Endothelial cell of umbilical vein (primary cell): ENCODE data around the gene CDK5R2. TPM values are rescaled to one million over a fixed set of nuclear protein-coding genes. Genes with fewer than 3 reads are reported as not detected.

Experiments
- BruUV-seq: library from RNA; stranded (reverse); fragments of 400-500 nt; replicated peaks from 2 replicates; lab custom pipeline; 2021; lab: Mats Ljungman, UMichigan
- CTCF ChIA-PET: fragments of 300-600, 350-600 bp; sonication (Branson Sonifier 250); formaldehyde crosslinking; loops from one replicate; lab custom pipeline; 2021; ENCODE audit warnings: antibody characterized with exemption, inconsistent platforms; lab: Charles Lee
- POLR2A ChIA-PET: fragments of 300-600, 350-600 bp; sonication (Branson Sonifier 250); formaldehyde crosslinking; loops from one replicate; lab custom pipeline; 2021; ENCODE audit warnings: antibody characterized with exemption, inconsistent platforms; lab: Charles Lee
- DNase-seq: peaks from one replicate; pipeline ENCODE4 v3.0.0-alpha.2; 2011; ENCODE audit warnings: low read depth, low spot score
- FAIRE-seq: peaks from 2 replicates; lab custom pipeline; 2011; peaks lifted over from hg19 to GRCh38; lab: Jason Lieb, UNC
- H2AFZ ChIP-seq: 2 replicates; pipeline ENCODE4 v1.6.0; 2012; ENCODE audit warnings: low read depth, low read length, control low read depth, inconsistent platforms
- H3K27ac ChIP-seq: 2 replicates; pipeline ENCODE4 v1.5.1; 2011; ENCODE audit warnings: low read depth, mild to moderate bottlenecking, control low read depth, low read length, moderate library complexity; ENCODE audit not compliant: insufficient read depth
- H3K27me3 ChIP-seq, 2 experiments: 2 replicates each; pipeline versions ENCODE4 v1.6.0 to v1.6.1; 2011; ENCODE audit warnings: low read length in 2 of 2, mixed read lengths in 1 of 2; ENCODE audit not compliant: control insufficient read depth in 2 of 2, insufficient read depth in 2 of 2
- H3K36me3 ChIP-seq, 2 experiments: 2 replicates in 1 of 2; 3 replicates in 1 of 2; pipeline ENCODE4 v1.5.1; 2011; ENCODE audit warnings: low read length in 2 of 2, mild to moderate bottlenecking in 1 of 2, moderate library complexity in 1 of 2; ENCODE audit not compliant: control insufficient read depth in 2 of 2, insufficient read depth in 2 of 2; ENCODE audit errors: extremely low read depth in 1 of 2
- H3K4me1 ChIP-seq: 3 replicates; pipeline ENCODE4 v1.5.1; 2011; ENCODE audit warnings: mild to moderate bottlenecking, low read length; ENCODE audit not compliant: control insufficient read depth, insufficient read depth; ENCODE audit errors: extremely low read depth
- H3K4me2 ChIP-seq: 2 replicates; pipeline ENCODE4 v1.6.1; 2011; ENCODE audit warnings: low read length, control low read depth, mixed read lengths; ENCODE audit not compliant: insufficient read depth
- H3K4me3 ChIP-seq, 3 experiments: fragments of 200-600 bp in 1 of 3; sonication (generic), shearing (Covaris generic) in 1 of 3; replicated peaks in 1 of 3; 2 replicates each; pipeline ENCODE4 v1.5.1; 2011 to 2016; ENCODE audit warnings: control low read depth in 3 of 3, low read length in 3 of 3, mild to moderate bottlenecking in 2 of 3, inconsistent platforms in 1 of 3, low read depth in 1 of 3, moderate library complexity in 1 of 3; ENCODE audit not compliant: insufficient read depth in 1 of 3
- H3K79me2 ChIP-seq: 2 replicates; pipeline ENCODE4 v1.6.0; 2012; ENCODE audit warnings: low read length, inconsistent platforms; ENCODE audit not compliant: control insufficient read depth, insufficient read depth
- H3K9ac ChIP-seq: replicated peaks from 2 replicates; pipeline ENCODE3; 2011; ENCODE audit warnings: low read length, control low read depth; ENCODE audit not compliant: insufficient read depth; ENCODE audit errors: extremely low read depth
- H3K9me1 ChIP-seq: replicated peaks from 3 replicates; pipeline ENCODE4 v1.6.0; 2011; ENCODE audit warnings: mild to moderate bottlenecking, low read length; ENCODE audit not compliant: control insufficient read depth, insufficient read depth; ENCODE audit errors: extremely low read depth
- H3K9me3 ChIP-seq: replicated peaks from 2 replicates; pipeline ENCODE4 v1.5.1; 2012; ENCODE audit warnings: low read length, inconsistent platforms; ENCODE audit not compliant: control insufficient read depth, insufficient read depth
- H4K20me1 ChIP-seq: replicated peaks from 2 replicates; pipeline ENCODE3; 2011; ENCODE audit warnings: mild to moderate bottlenecking, low read length; ENCODE audit not compliant: control insufficient read depth, insufficient read depth; ENCODE audit errors: extremely low read depth
- CTCF ChIP-seq, 2 donors: IDR thresholded peaks; 1 replicate in 1 of 2; 2 replicates in 1 of 2; pipeline ENCODE4 v1.5.1; 2011; ENCODE audit warnings: low read length in 2 of 2, mild to moderate bottlenecking in 2 of 2, moderate library complexity in 2 of 2, control low read depth in 1 of 2, inconsistent platforms in 1 of 2, low read depth in 1 of 2; ENCODE audit not compliant: insufficient read depth in 1 of 2; ENCODE audit errors: extremely low read depth in 1 of 2
- EZH2 ChIP-seq: IDR thresholded peaks from 2 replicates; pipeline ENCODE4 v1.6.1; 2012; ENCODE audit warnings: borderline replicate concordance, low read depth, mild to moderate bottlenecking, moderate library complexity, low read length, inconsistent platforms; ENCODE audit not compliant: severe bottlenecking
- FOS ChIP-seq: IDR thresholded peaks from 2 replicates; pipeline ENCODE4 v1.6.1; 2011; ENCODE audit warnings: mild to moderate bottlenecking, low read length, moderate library complexity, borderline replicate concordance; ENCODE audit not compliant: insufficient read depth
- GATA2 ChIP-seq: IDR thresholded peaks from 2 replicates; pipeline ENCODE4 v1.7.0; 2011; ENCODE audit warnings: low read depth, mild to moderate bottlenecking, moderate library complexity, mixed read lengths, low read length; ENCODE audit not compliant: insufficient read length, insufficient read depth
- JUN ChIP-seq: IDR thresholded peaks from 2 replicates; pipeline ENCODE4 v1.6.1; 2011; ENCODE audit warnings: borderline replicate concordance, low read depth; ENCODE audit not compliant: insufficient read length, insufficient read depth
- MYC ChIP-seq: IDR thresholded peaks from one replicate; pipeline ENCODE4 v1.6.1; 2011; ENCODE audit warnings: mild to moderate bottlenecking, low read depth, low read length
- POLR2A ChIP-seq: IDR thresholded peaks from 2 replicates; pipeline ENCODE4 v1.6.1; 2012; ENCODE audit warnings: low read depth, mild to moderate bottlenecking, control low read depth, low read length
- POLR2AphosphoS5 ChIP-seq: IDR thresholded peaks from 2 replicates; pipeline ENCODE4 v1.6.1; 2012; ENCODE audit warnings: low read depth, mild to moderate bottlenecking, control low read depth, low read length, moderate library complexity; ENCODE audit not compliant: insufficient read depth
- dilution Hi-C: fragments of 300-500 bp; cut with MboI; formaldehyde crosslinking; loops from one replicate; pipeline ENCODE4 v1.15.0; 2019; ENCODE audit warnings: low sequenced_read_pairs; ENCODE audit not compliant: extremely low pct_ligation_motif_present
- intact Hi-C: fragments of 100-400 bp; cut with micrococcal nuclease; formaldehyde crosslinking; loops from one replicate; pipeline ENCODE4 v1.10.0; 2022
- polyA plus RNA-seq, 4 experiments: library from polyadenylated mRNA; depleted of rRNA in 3 of 4; stranded (reverse) in 3 of 4; unstranded in 1 of 4; fragments of >200 nt; gene quantifications; 2 replicates each; pipeline versions ENCODE4 v1.2.1 to v1.2.3, GENCODE V29; 2011 to 2012; ENCODE audit warnings: missing spikeins in 1 of 4
- total RNA-seq: library from RNA; stranded (reverse); gene quantifications from 2 replicates; pipeline ENCODE4 v1.2.3, GENCODE V29; 2021
- TF ChIP-seq, protein P1 (sequence below): IDR thresholded peaks from 2 replicates; pipeline ENCODE4 v1.6.1; 2011; ENCODE audit not compliant: insufficient read depth, insufficient read length

The CDK5R2 gene
- total and polyA plus RNA-seq, 2 donors (not counting 3 experiments of a cell fraction or from before 2014, with no cell fraction given) = 0.03 TPM; not detected in 1

GRCh38 chr2:218927422-218927821, 32.0 kb upstream of the CDK5R2 start:
- no TSS peak for BruUV-seq
- Histone ChIP-seq H3K27me3 (peaks cover 2 to 3% of the 10 kb centered on the region in 2 experiments), H3K27ac (no peak overlapping the region), H3K4me3 (no peak overlapping the region), H3K36me3 (no peaks in the 10 kb centered on the region), H2AFZ (no peak overlapping the region), H3K9ac (no peak overlapping the region), H3K9me1 (no peaks in the 10 kb centered on the region), H3K4me1 (no peaks in the 10 kb centered on the region), H3K79me2 (no peaks in the 10 kb centered on the region), H3K9me3 (no peaks in the 10 kb centered on the region), H3K4me2 (no peak overlapping the region), H4K20me1 (no peaks in the 10 kb centered on the region)
- CTCF ChIA-PET = interaction anchor here (0.7 to 1.3 kb wide), 2 partner anchors 12 to 51 kb away, joined by 3 to 4 read pairs; no protein-coding TSS in a partner anchor
- intact Hi-C loops (no loop called here), dilution Hi-C loops (no loop called here)
- FAIRE-seq = no peak
- no peak for DNase-seq
- POLR2A ChIA-PET = no interaction called here
- TF ChIP-seq, protein P1, sequence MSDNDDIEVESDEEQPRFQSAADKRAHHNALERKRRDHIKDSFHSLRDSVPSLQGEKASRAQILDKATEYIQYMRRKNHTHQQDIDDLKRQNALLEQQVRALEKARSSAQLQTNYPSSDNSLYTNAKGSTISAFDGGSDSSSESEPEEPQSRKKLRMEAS = no peak
- TF ChIP-seq CTCF (IDR thresholded peaks at IDR 0.05; ENCODE audit: extremely low read depth in 1 of 2, insufficient read depth in 1 of 2, low read depth in 1 of 2, low read length in 2 of 2) (no peak), MYC (no peak), GATA2 (no peak), POLR2AphosphoS5 (no peak), EZH2 (no peak), JUN (no peak), FOS (no peak), POLR2A (no peak)
